Effector memory CD8-positive, alpha-beta T cell (primary cell): ENCODE data around the gene PLCB2.
A peak's percentile ranks its signal among the peaks of the same experiment; 100 is the strongest.

Experiments used
- ATAC-seq: fragments of 150-1000 bp; cut with Tn5 transposase; replicated peaks from 2 replicates; pipeline ENCODE4 v1.10.0; 2021; ENCODE audit warnings: mild to moderate bottlenecking, moderate library complexity
- DNase-seq, 3 experiments: peaks; one replicate each; pipeline ENCODE4 v3.0.0; 2021
- H3K27ac Mint-ChIP-seq, 2 donors: one replicate each; pipeline ENCODE4 v1.8.0; 2022; ENCODE audit warnings: mild to moderate bottlenecking in 2 of 2, mixed read lengths in 2 of 2, moderate library complexity in 2 of 2
- H3K27me3 Mint-ChIP-seq, 2 donors: one replicate each; pipeline ENCODE4 v1.8.0; 2022; ENCODE audit warnings: mixed read lengths in 2 of 2
- H3K36me3 Mint-ChIP-seq: one replicate; pipeline ENCODE4 v1.8.0; 2022; ENCODE audit warnings: mild to moderate bottlenecking, moderate library complexity, mixed read lengths; ENCODE audit not compliant: insufficient read depth
- H3K4me1 Mint-ChIP-seq, 2 donors: one replicate each; pipeline ENCODE4 v1.8.0; 2022; ENCODE audit warnings: low read depth in 2 of 2, mixed read lengths in 2 of 2
- H3K4me3 Mint-ChIP-seq, 2 donors: one replicate each; pipeline ENCODE4 v1.8.0; 2022; ENCODE audit warnings: mild to moderate bottlenecking in 2 of 2, mixed read lengths in 2 of 2, moderate library complexity in 2 of 2
- H3K9me3 Mint-ChIP-seq, 2 donors: one replicate each; pipeline ENCODE4 v1.8.0; 2022; ENCODE audit warnings: mixed read lengths in 2 of 2

PLCB2 gene

DNA sequence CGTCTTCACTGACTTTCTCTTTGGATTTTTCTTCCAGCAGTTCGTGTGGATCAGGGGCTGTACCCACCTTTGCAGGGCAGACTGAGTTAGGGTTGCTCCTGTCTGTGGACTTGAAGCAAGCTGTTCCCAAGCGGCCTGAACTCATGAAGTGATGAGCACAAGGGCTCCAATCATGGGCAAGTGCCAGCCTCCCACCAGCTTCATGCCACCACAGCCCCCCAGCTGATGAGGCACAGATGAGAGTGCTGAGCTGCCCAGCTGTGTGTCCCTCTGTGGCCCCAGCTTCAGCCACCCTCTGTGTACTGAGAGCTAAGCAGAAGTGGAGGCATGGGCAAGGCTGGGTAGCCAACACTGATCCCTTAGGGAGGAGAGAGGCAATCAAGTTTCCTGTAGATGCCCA lies 3.3 kb upstream of the PLCB2 start:
- no peaks in the 10 kb centered on the region for H3K9me3 Mint-ChIP-seq
- no peak overlapping the region for H3K27ac Mint-ChIP-seq
- peaks cover 46 to 56% of the 10 kb centered on the region in 2 donors for H3K4me1 Mint-ChIP-seq
- no peaks in the 10 kb centered on the region for H3K27me3 Mint-ChIP-seq
- no peak for DNase-seq
- H3K36me3 Mint-ChIP-seq: peaks cover 3% of the 10 kb centered on the region
- H3K4me3 Mint-ChIP-seq: no peak overlapping the region
- ATAC-seq: no peak

DNA sequence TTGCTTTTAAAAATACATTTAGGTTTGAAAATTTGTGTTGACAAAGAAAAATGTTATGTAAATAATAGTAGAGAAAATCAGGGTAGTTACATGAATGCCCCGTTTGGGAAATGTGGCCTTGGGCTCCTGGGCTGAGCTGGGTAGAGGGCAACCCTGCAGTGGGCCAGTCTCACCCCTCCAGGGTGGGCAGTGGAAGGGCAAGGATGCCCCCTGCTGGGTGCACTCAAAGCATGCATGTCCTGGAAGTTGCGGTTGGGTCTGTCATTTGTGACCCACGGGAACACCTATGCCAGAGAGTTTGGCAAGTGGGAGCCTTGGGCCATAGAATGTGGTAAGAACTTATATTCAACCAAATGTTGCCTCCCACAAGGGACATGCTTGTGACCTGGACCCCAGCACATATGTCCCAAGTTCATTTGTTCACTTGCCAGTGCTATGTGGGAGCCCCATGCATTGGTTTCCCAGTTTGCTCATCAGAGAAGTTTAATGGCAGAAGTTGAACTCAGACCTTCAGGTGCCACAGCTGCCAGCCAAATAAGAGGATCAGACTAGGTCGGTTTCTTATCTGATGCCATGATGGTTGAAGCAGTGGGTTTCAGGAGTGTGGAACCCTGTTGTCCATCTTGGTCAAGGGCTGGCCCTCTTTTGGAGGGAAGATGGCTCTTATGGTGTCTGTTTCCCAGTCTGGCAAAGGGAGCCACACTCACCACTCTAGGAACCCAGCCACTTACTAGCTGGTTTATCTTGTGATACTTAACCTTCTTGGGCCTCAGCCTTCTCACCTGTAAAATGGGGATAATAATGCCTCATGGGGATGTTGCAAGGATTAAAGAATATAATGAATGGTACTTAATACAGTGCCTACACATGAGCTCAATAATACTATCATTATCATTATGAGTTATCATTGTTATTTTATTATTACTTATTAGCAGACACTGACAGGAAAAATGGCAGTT lies 2.5 kb upstream of the PLCB2 start:
- H3K4me1 Mint-ChIP-seq: peaks cover 47 to 52% of the 10 kb centered on the region in 2 donors
- H3K27ac Mint-ChIP-seq: peak overlapping the region; percentile 94 to 95
- H3K36me3 Mint-ChIP-seq: peaks cover 3% of the 10 kb centered on the region
- H3K4me3 Mint-ChIP-seq: peak overlapping the region; percentile 98 to 99
- no peaks in the 10 kb centered on the region for H3K9me3 Mint-ChIP-seq
- no peaks in the 10 kb centered on the region for H3K27me3 Mint-ChIP-seq
- no peak for ATAC-seq
- DNase-seq: peak in 2 of 3 experiments; percentile 25 to 34

DNA sequence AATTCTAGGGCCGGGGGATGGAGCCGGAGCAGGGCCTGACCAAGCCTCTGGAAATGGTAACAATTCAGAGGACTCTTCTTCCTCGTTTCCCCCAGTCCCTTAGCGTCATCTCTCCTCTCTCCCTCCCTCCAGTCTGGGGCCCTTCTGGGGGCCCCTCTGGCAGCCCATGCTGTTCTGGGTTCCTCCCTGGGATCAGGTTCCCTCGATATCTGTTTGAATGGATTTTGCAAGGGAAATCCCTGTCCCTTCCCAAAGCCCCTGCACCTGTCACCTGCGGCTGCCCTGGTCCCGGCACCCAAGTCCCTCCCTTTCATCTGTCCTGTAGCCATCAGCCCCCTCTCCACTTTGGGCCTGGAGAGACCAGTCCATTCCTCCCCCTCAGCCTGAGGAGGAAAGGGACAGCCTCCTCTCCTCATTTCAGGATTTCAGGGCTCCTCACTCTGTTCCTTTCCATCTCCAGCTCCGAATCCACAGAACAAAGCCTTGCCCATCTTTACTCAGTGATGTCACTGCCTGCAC lies 1.7 kb upstream of the PLCB2 start:
- ATAC-seq: no peak
- H3K27me3 Mint-ChIP-seq: no peaks in the 10 kb centered on the region
- H3K36me3 Mint-ChIP-seq: peaks cover 3% of the 10 kb centered on the region
- H3K9me3 Mint-ChIP-seq: no peaks in the 10 kb centered on the region
- H3K4me3 Mint-ChIP-seq: peak overlapping the region; percentile 98 to 99
- peaks cover 53 to 55% of the 10 kb centered on the region in 2 donors for H3K4me1 Mint-ChIP-seq
- peak overlapping the region; percentile 94 to 95 for H3K27ac Mint-ChIP-seq
- no peak for DNase-seq

- Mint-ChIP-seq H3K36me3 (peaks cover 15% of the 10 kb centered on the region), H3K4me1 (peaks cover 48 to 52% of the 10 kb centered on the region in 2 donors), H3K4me3 (peak overlapping the region; percentile 98 to 99), H3K27me3 (no peaks in the 10 kb centered on the region), H3K9me3 (no peaks in the 10 kb centered on the region), H3K27ac (peak overlapping the region; percentile 94 to 95)
- ATAC-seq: no peak
- no peak for DNase-seq
Observed at GRCh38 chr15:40306908-40307307, 827 bp downstream of the PLCB2 start.

GRCh38 chr15:40306371-40306770 lies 1.4 kb downstream of the PLCB2 start:
- H3K27ac Mint-ChIP-seq: peak overlapping the region; percentile 94 to 95
- no peak for ATAC-seq
- H3K36me3 Mint-ChIP-seq: peaks cover 20% of the 10 kb centered on the region
- no peaks in the 10 kb centered on the region for H3K27me3 Mint-ChIP-seq
- peak overlapping the region; percentile 98 to 99 for H3K4me3 Mint-ChIP-seq
- H3K4me1 Mint-ChIP-seq: peaks cover 48 to 52% of the 10 kb centered on the region in 2 donors
- H3K9me3 Mint-ChIP-seq: no peaks in the 10 kb centered on the region
- no peak for DNase-seq

DNA sequence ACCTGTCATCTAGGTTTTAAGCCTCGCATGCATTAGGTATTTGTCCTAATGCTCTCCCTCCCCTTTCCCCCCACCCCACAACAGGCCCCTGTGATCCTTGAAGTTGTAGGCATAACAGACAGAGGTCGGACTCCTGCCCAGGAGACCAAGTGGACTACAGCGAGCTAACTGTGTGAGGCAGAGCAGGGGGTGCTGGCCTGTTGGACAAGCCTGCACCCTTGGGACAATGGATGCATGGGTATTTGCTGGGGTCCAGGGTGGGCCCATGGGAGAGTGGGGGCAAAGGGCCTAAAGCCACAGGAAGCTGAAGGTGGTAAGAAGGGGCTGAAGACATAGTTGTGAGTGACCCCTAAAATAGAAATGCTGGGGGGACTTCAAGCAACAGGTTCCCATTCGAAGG lies 2.5 kb downstream of the PLCB2 start:
- H3K27me3 Mint-ChIP-seq: no peaks in the 10 kb centered on the region
- peaks cover 50 to 52% of the 10 kb centered on the region in 2 donors for H3K4me1 Mint-ChIP-seq
- peaks cover 28% of the 10 kb centered on the region for H3K36me3 Mint-ChIP-seq
- H3K9me3 Mint-ChIP-seq: no peaks in the 10 kb centered on the region
- no peak for ATAC-seq
- no peak for DNase-seq
- peak overlapping the region; percentile 13 to 99 for H3K4me3 Mint-ChIP-seq
- peak overlapping the region in 1 of 2 donors; percentile 80 for H3K27ac Mint-ChIP-seq

GRCh38 chr15:40303576-40303975 lies 4.2 kb downstream of the PLCB2 start:
- H3K27me3 Mint-ChIP-seq: no peaks in the 10 kb centered on the region
- peak overlapping the region; percentile 15 to 70 for H3K27ac Mint-ChIP-seq
- no peak for ATAC-seq
- H3K36me3 Mint-ChIP-seq: peaks cover 41% of the 10 kb centered on the region
- no peaks in the 10 kb centered on the region for H3K9me3 Mint-ChIP-seq
- DNase-seq: no peak
- H3K4me3 Mint-ChIP-seq: no peak overlapping the region
- peaks cover 36% of the 10 kb centered on the region in 2 donors for H3K4me1 Mint-ChIP-seq

- peaks cover 40% of the 10 kb centered on the region for H3K36me3 Mint-ChIP-seq
- H3K4me1 Mint-ChIP-seq: peaks cover 34% of the 10 kb centered on the region in 2 donors
- H3K27ac Mint-ChIP-seq: no peak overlapping the region
- DNase-seq (no peak), ATAC-seq (no peak)
- H3K27me3 Mint-ChIP-seq: no peaks in the 10 kb centered on the region
- H3K9me3 Mint-ChIP-seq: no peaks in the 10 kb centered on the region
- H3K4me3 Mint-ChIP-seq: no peak overlapping the region
Observed at GRCh38 chr15:40302981-40303380, 4.8 kb downstream of the PLCB2 start.

GRCh38 chr15:40302288-40302886 lies 5.3 kb downstream of the PLCB2 start:
- ATAC-seq (no peak), DNase-seq (no peak)
- Mint-ChIP-seq H3K4me3 (no peak overlapping the region), H3K4me1 (peaks cover 32 to 34% of the 10 kb centered on the region in 2 donors), H3K36me3 (peaks cover 39% of the 10 kb centered on the region), H3K9me3 (no peaks in the 10 kb centered on the region), H3K27ac (peak overlapping the region in 1 of 2 donors; percentile 64), H3K27me3 (no peaks in the 10 kb centered on the region)

- Mint-ChIP-seq H3K4me1 (peaks cover 28 to 34% of the 10 kb centered on the region in 2 donors), H3K4me3 (no peak overlapping the region), H3K27me3 (no peaks in the 10 kb centered on the region), H3K27ac (peak overlapping the region; percentile 41 to 64), H3K9me3 (no peaks in the 10 kb centered on the region), H3K36me3 (peaks cover 41% of the 10 kb centered on the region)
- DNase-seq (no peak), ATAC-seq (no peak)
Observed at GRCh38 chr15:40301467-40302179, 6.1 kb downstream of the PLCB2 start.

GRCh38 chr15:40300771-40301170 lies 7.0 kb downstream of the PLCB2 start:
- Mint-ChIP-seq H3K36me3 (peaks cover 41% of the 10 kb centered on the region), H3K27me3 (no peaks in the 10 kb centered on the region), H3K9me3 (no peaks in the 10 kb centered on the region), H3K4me1 (peaks cover 21 to 30% of the 10 kb centered on the region in 2 donors), H3K27ac (no peak overlapping the region), H3K4me3 (no peak overlapping the region)
- DNase-seq: no peak
- no peak for ATAC-seq

- Mint-ChIP-seq H3K27ac (no peak overlapping the region), H3K36me3 (peaks cover 41% of the 10 kb centered on the region), H3K4me3 (no peak overlapping the region), H3K9me3 (no peaks in the 10 kb centered on the region), H3K27me3 (no peaks in the 10 kb centered on the region), H3K4me1 (peaks cover 21 to 30% of the 10 kb centered on the region in 2 donors)
- DNase-seq (no peak), ATAC-seq (no peak)
Observed at GRCh38 chr15:40300367-40300766, 7.4 kb downstream of the PLCB2 start.
